ENCODE measurements around the gene BCAS3. TPM values are rescaled to one million over a fixed set of nuclear protein-coding genes. Genes with fewer than 3 reads are reported as not detected.

The BCAS3 gene
- total RNA-seq, 2 experiments from 2014 or later, result 13.4 to 14.5 TPM

GRCh38 chr17:61073799-61074513 lies 396.3 kb downstream of the BCAS3 start:
- no peak for DNase-seq (ENCODE audit: low spot score)
- CTCF ChIA-PET (ENCODE audit: unreplicated experiment), result no interaction called here
- POLR2A ChIA-PET, result interaction anchor here (0.7 kb wide), 1 partner anchor 73 kb away, joined by 4 read pairs; no protein-coding TSS in a partner anchor
- no peak for TF ChIP-seq EZH2phosphoT487 (IDR thresholded peaks at IDR 0.05; ENCODE audit: borderline replicate concordance, low read depth, low read length)
- TF ChIP-seq CTCF (conservative IDR thresholded peaks at IDR 0.05; ENCODE audit: low read length), result no peak
- H4K20me1 ChIP-seq (ENCODE audit: insufficient read depth, low read length), result no peaks in the 10 kb centered on the region
- no peaks in the 10 kb centered on the region for H3K9me2 ChIP-seq (ENCODE audit: insufficient read depth, low read length)
- BruUV-seq (replicated peaks), result no TSS peak
- H2AFZ ChIP-seq (ENCODE audit: low read length), result no peak overlapping the region
- H3K4me1 ChIP-seq (ENCODE audit: insufficient read depth, low read length, poor library complexity, severe bottlenecking), result no peaks in the 10 kb centered on the region
- H3K4me2 ChIP-seq (ENCODE audit: low read length), result no peak overlapping the region
- no peak overlapping the region for H3K4me3 ChIP-seq (ENCODE audit: low read depth, low read length, poor library complexity, severe bottlenecking)
- H3K36me3 ChIP-seq (ENCODE audit: insufficient read depth, low read length), result no peaks in the 10 kb centered on the region
- no peaks in the 10 kb centered on the region for H3K9me3 ChIP-seq (ENCODE audit: low read length)
- H3K79me2 ChIP-seq (ENCODE audit: insufficient read depth, low read depth, low read length), result no peaks in the 10 kb centered on the region
- no peak overlapping the region for H3K27ac ChIP-seq (ENCODE audit: low read depth, low read length, poor library complexity, severe bottlenecking)
- intact Hi-C loops (cut with micrococcal nuclease; ENCODE audit: unreplicated experiment), result no loop called here

- Histone ChIP-seq H3K9me2 (ENCODE audit: insufficient read depth, low read length) (no peaks in the 10 kb centered on the region), H3K27ac (ENCODE audit: low read depth, low read length, poor library complexity, severe bottlenecking) (no peak overlapping the region), H3K4me1 (ENCODE audit: insufficient read depth, low read length, poor library complexity, severe bottlenecking) (no peaks in the 10 kb centered on the region), H3K9me3 (ENCODE audit: low read length) (no peaks in the 10 kb centered on the region), H2AFZ (ENCODE audit: low read length) (no peak overlapping the region), H4K20me1 (ENCODE audit: insufficient read depth, low read length) (no peaks in the 10 kb centered on the region), H3K4me2 (ENCODE audit: low read length) (no peak overlapping the region), H3K4me3 (ENCODE audit: low read depth, low read length, poor library complexity, severe bottlenecking) (no peak overlapping the region), H3K36me3 (ENCODE audit: insufficient read depth, low read length) (no peaks in the 10 kb centered on the region), H3K79me2 (ENCODE audit: insufficient read depth, low read depth, low read length) (no peaks in the 10 kb centered on the region)
- intact Hi-C loops (cut with micrococcal nuclease; ENCODE audit: unreplicated experiment), result no loop called here
- TF ChIP-seq EZH2phosphoT487 (IDR thresholded peaks at IDR 0.05; ENCODE audit: borderline replicate concordance, low read depth, low read length) (no peak), CTCF (conservative IDR thresholded peaks at IDR 0.05; ENCODE audit: low read length) (no peak)
- ChIA-PET CTCF (ENCODE audit: unreplicated experiment) (no interaction called here), POLR2A (no interaction called here)
- BruUV-seq (replicated peaks), result no TSS peak
- DNase-seq (ENCODE audit: low spot score), result no peak
These were observed 398.3 kb downstream of the BCAS3 start for GRCh38 chr17:61075988-61076387.

DNA sequence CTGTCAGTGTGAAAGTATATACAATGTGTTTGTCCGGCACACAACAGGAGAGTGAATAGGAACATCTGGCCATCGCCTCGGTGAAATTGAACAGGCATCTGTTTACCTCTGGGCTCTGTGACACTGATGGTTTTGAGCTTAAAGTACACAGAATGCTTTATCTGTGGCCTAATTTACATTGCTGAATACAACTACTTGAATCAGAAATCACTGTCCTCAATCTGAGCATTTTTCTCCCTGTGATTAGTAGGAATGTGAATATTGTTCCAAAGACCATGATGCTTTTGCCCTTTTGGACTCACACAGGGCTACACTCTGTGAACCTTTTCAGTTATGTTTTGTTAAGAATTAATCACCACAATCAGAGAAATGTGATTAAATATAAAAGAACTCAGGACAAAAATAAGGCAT lies 399.0 kb downstream of the BCAS3 start:
- H3K4me3 ChIP-seq (ENCODE audit: low read depth, low read length, poor library complexity, severe bottlenecking), result no peak overlapping the region
- no peaks in the 10 kb centered on the region for H3K9me3 ChIP-seq (ENCODE audit: low read length)
- CTCF ChIA-PET (ENCODE audit: unreplicated experiment), result no interaction called here
- H3K4me1 ChIP-seq (ENCODE audit: insufficient read depth, low read length, poor library complexity, severe bottlenecking), result no peaks in the 10 kb centered on the region
- H3K36me3 ChIP-seq (ENCODE audit: insufficient read depth, low read length), result no peaks in the 10 kb centered on the region
- DNase-seq (ENCODE audit: low spot score), result no peak
- H3K79me2 ChIP-seq (ENCODE audit: insufficient read depth, low read depth, low read length), result no peaks in the 10 kb centered on the region
- no peak overlapping the region for H3K4me2 ChIP-seq (ENCODE audit: low read length)
- POLR2A ChIA-PET, result no interaction called here
- intact Hi-C loops (cut with micrococcal nuclease; ENCODE audit: unreplicated experiment), result no loop called here
- BruUV-seq (replicated peaks), result no TSS peak
- no peak overlapping the region for H3K27ac ChIP-seq (ENCODE audit: low read depth, low read length, poor library complexity, severe bottlenecking)
- no peak overlapping the region for H2AFZ ChIP-seq (ENCODE audit: low read length)
- TF ChIP-seq EZH2phosphoT487 (IDR thresholded peaks at IDR 0.05; ENCODE audit: borderline replicate concordance, low read depth, low read length) (no peak), CTCF (conservative IDR thresholded peaks at IDR 0.05; ENCODE audit: low read length) (no peak)
- H3K9me2 ChIP-seq (ENCODE audit: insufficient read depth, low read length), result no peaks in the 10 kb centered on the region
- H4K20me1 ChIP-seq (ENCODE audit: insufficient read depth, low read length), result no peaks in the 10 kb centered on the region
